ENCODE measurements around the gene METTL3.
A peak's percentile ranks its signal among the peaks of the same experiment; 100 is the strongest.
"Not testable (repeated sequence)": the region's sequence is repeated elsewhere in the genome, so short reads cannot be mapped to it uniquely, and the experiment has no call there.

The METTL3 gene

GRCh38 chr14:21510735-21511657, at the start of gene METTL3:
TSS of gene METTL3 (minus strand) at chr14:21511340. CDS start at chr14:21511223, 117 bp downstream.
- DNase-seq (ENCODE audit: low read depth): peak; percentile 99

GRCh38 chr14:21558703-21559170, 47.6 kb upstream of the METTL3 start:
- no peak for DNase-seq (ENCODE audit: low read depth)

GRCh38 chr14:21557084-21557901, 46.2 kb upstream of the METTL3 start:
- peak; percentile 66 for DNase-seq (ENCODE audit: low read depth)

GRCh38 chr14:21556378-21557083, 45.4 kb upstream of the METTL3 start:
- DNase-seq (ENCODE audit: low read depth): no peak

- no peak for DNase-seq (ENCODE audit: low read depth)
These were observed 42.1 kb upstream of the METTL3 start for GRCh38 chr14:21553266-21553665.

- DNase-seq (ENCODE audit: low read depth): not testable (repeated sequence)
These were observed 33.4 kb upstream of the METTL3 start for GRCh38 chr14:21544588-21544987.

- DNase-seq (ENCODE audit: low read depth): no peak
These were observed 32.8 kb upstream of the METTL3 start for GRCh38 chr14:21543963-21544362.

GRCh38 chr14:21543521-21543960, 32.4 kb upstream of the METTL3 start:
- DNase-seq (ENCODE audit: low read depth): no peak

GRCh38 chr14:21541413-21542074, 30.4 kb upstream of the METTL3 start:
- no peak for DNase-seq (ENCODE audit: low read depth)

GRCh38 chr14:21539189-21539940, 28.2 kb upstream of the METTL3 start:
- DNase-seq (ENCODE audit: low read depth): no peak

- DNase-seq (ENCODE audit: low read depth): no peak
These were observed 25.9 kb upstream of the METTL3 start for GRCh38 chr14:21537090-21537424.

GRCh38 chr14:21536418-21537089, 25.4 kb upstream of the METTL3 start:
- no peak for DNase-seq (ENCODE audit: low read depth)

GRCh38 chr14:21535545-21536417, 24.6 kb upstream of the METTL3 start:
- DNase-seq (ENCODE audit: low read depth): no peak

GRCh38 chr14:21534576-21534975, 23.4 kb upstream of the METTL3 start:
- DNase-seq (ENCODE audit: low read depth): no peak

- DNase-seq (ENCODE audit: low read depth): no peak
These were observed 22.2 kb upstream of the METTL3 start for GRCh38 chr14:21533294-21533693.

- no peak for DNase-seq (ENCODE audit: low read depth)
These were observed 18.4 kb upstream of the METTL3 start for GRCh38 chr14:21529515-21529914.

GRCh38 chr14:21528381-21529348, 17.5 kb upstream of the METTL3 start:
- no peak for DNase-seq (ENCODE audit: low read depth)

- no peak for DNase-seq (ENCODE audit: low read depth)
These were observed 16.2 kb upstream of the METTL3 start for GRCh38 chr14:21527318-21527679.
